ENCODE measurements around the gene FGF4. TPM values are rescaled to one million over a fixed set of nuclear protein-coding genes. Genes with fewer than 3 reads are reported as not detected.

The FGF4 gene
- not detected in 2 replicates for total RNA-seq (2022)
- Bru-seq, nascent RNA: not detected
- BruChase-seq, experiment 1, labeled RNA remaining after a 2-hour chase: not detected
- BruChase-seq, experiment 2, labeled RNA remaining after a 6-hour chase: not detected
- long read RNA-seq: 0 reads

- Mint-ChIP-seq H3K4me1 (ENCODE audit: low read depth, unreplicated experiment) (no peaks in the 10 kb centered on the region), H3K36me3 (ENCODE audit: insufficient read depth, unreplicated experiment) (no peaks in the 10 kb centered on the region), H3K9me3 (ENCODE audit: unreplicated experiment) (no peaks in the 10 kb centered on the region), H3K27me3 (ENCODE audit: insufficient read depth, unreplicated experiment) (no peaks in the 10 kb centered on the region), H3K4me3 (ENCODE audit: unreplicated experiment) (no peak within 1 kb of the TSS), H3K27ac (ENCODE audit: unreplicated experiment) (no peak within 1 kb of the TSS)
- intact Hi-C loops (cut with micrococcal nuclease; ENCODE audit: unreplicated experiment): no loop called here
- TF ChIP-seq CTCF (IDR thresholded peaks at IDR 0.05; ENCODE audit: insufficient read depth in 1 of 2, low read depth in 1 of 2, low read length in 1 of 2, severe bottlenecking in 1 of 2, unreplicated experiment in 1 of 2): no peak
- POLR2A ChIA-PET: no interaction called here
- no peaks in the 10 kb centered on the region for H3K9me3 ChIP-seq
- DNase-seq: no peak
- CTCF ChIA-PET: no interaction called here
- H3K4me1 ChIP-seq: no peaks in the 10 kb centered on the region
- BruUV-seq (replicated peaks): no TSS peak
- no peaks in the 10 kb centered on the region for H3K27me3 ChIP-seq (replicated peaks; ENCODE audit: control insufficient read depth, insufficient read depth, low read length)
- H3K36me3 ChIP-seq (ENCODE audit: control insufficient read depth, insufficient read depth, low read length): no peaks in the 10 kb centered on the region
- no peak within 1 kb of the TSS for H3K4me3 ChIP-seq (ENCODE audit: low read depth, low read length)
Measured at GRCh38 chr11:69775163-69775755, at the start of gene FGF4. FGF4 (minus strand) TSS chr11:69775341; CDS start chr11:69775084, 257 bp downstream.

- ChIA-PET CTCF (interaction anchor here (0.7 to 1.2 kb wide), 2 partner anchors 85 to 153 kb away, joined by 3 read pairs; no protein-coding TSS in a partner anchor), POLR2A (no interaction called here)
- no peak overlapping the region for H3K4me3 Mint-ChIP-seq (ENCODE audit: unreplicated experiment)
- no peak for DNase-seq
- Histone ChIP-seq H3K36me3 (ENCODE audit: control insufficient read depth, insufficient read depth, low read length) (no peaks in the 10 kb centered on the region), H3K4me1 (peaks cover 15% of the 10 kb centered on the region), H3K27me3 (replicated peaks; ENCODE audit: control insufficient read depth, insufficient read depth, low read length) (0 out of 2 replicates have a peak, but pooled peaks cover 3% of the 10 kb centered on the region), H3K4me3 (ENCODE audit: low read depth, low read length) (no peak overlapping the region), H3K9me3 (no peaks in the 10 kb centered on the region)
- no peaks in the 10 kb centered on the region for H3K9me3 Mint-ChIP-seq (ENCODE audit: unreplicated experiment)
- TF ChIP-seq CTCF (IDR thresholded peaks at IDR 0.05; ENCODE audit: insufficient read depth in 1 of 2, low read depth in 1 of 2, low read length in 1 of 2, severe bottlenecking in 1 of 2, unreplicated experiment in 1 of 2): no peak
- peaks cover 10% of the 10 kb centered on the region for H3K27me3 Mint-ChIP-seq (ENCODE audit: insufficient read depth, unreplicated experiment)
- BruUV-seq (replicated peaks): no TSS peak
- peaks cover 4% of the 10 kb centered on the region for H3K4me1 Mint-ChIP-seq (ENCODE audit: low read depth, unreplicated experiment)
- H3K27ac Mint-ChIP-seq (ENCODE audit: unreplicated experiment): no peak overlapping the region
- H3K36me3 Mint-ChIP-seq (ENCODE audit: insufficient read depth, unreplicated experiment): peaks cover 4% of the 10 kb centered on the region
- intact Hi-C loops (cut with micrococcal nuclease; ENCODE audit: unreplicated experiment): no loop called here
Measured at GRCh38 chr11:69823641-69824265, 48.6 kb upstream of the FGF4 start.

- ChIA-PET POLR2A (no interaction called here), CTCF (interaction anchor here (1.2 kb wide), 1 partner anchor 86 kb away, joined by 3 read pairs; no protein-coding TSS in a partner anchor)
- TF ChIP-seq CTCF (IDR thresholded peaks at IDR 0.05; ENCODE audit: insufficient read depth in 1 of 2, low read depth in 1 of 2, low read length in 1 of 2, severe bottlenecking in 1 of 2, unreplicated experiment in 1 of 2): no peak
- Histone ChIP-seq H3K9me3 (no peaks in the 10 kb centered on the region), H3K4me3 (ENCODE audit: low read depth, low read length) (no peak overlapping the region), H3K27me3 (replicated peaks; ENCODE audit: control insufficient read depth, insufficient read depth, low read length) (0 out of 2 replicates have a peak, but pooled peaks cover 3% of the 10 kb centered on the region), H3K36me3 (ENCODE audit: control insufficient read depth, insufficient read depth, low read length) (no peaks in the 10 kb centered on the region), H3K4me1 (peaks cover 15% of the 10 kb centered on the region)
- no peak for DNase-seq
- H3K4me1 Mint-ChIP-seq (ENCODE audit: low read depth, unreplicated experiment): no peaks in the 10 kb centered on the region
- H3K4me3 Mint-ChIP-seq (ENCODE audit: unreplicated experiment): no peak overlapping the region
- intact Hi-C loops (cut with micrococcal nuclease; ENCODE audit: unreplicated experiment): no loop called here
- peaks cover 10% of the 10 kb centered on the region for H3K27me3 Mint-ChIP-seq (ENCODE audit: insufficient read depth, unreplicated experiment)
- H3K9me3 Mint-ChIP-seq (ENCODE audit: unreplicated experiment): no peaks in the 10 kb centered on the region
- no peaks in the 10 kb centered on the region for H3K36me3 Mint-ChIP-seq (ENCODE audit: insufficient read depth, unreplicated experiment)
- no TSS peak for BruUV-seq (replicated peaks)
- H3K27ac Mint-ChIP-seq (ENCODE audit: unreplicated experiment): no peak overlapping the region
Measured at GRCh38 chr11:69822676-69823494, 47.7 kb upstream of the FGF4 start.
